HUES48 (cell line): ENCODE results near the gene RNF10.

ENCODE experiments used
- H3K27ac ChIP-seq: one replicate; pipeline ENCODE4 v1.7.0; 2013; ENCODE audit warnings: low read depth, low read length, inconsistent platforms
- H3K27me3 ChIP-seq: 2 replicates; pipeline ENCODE4 v1.6.1; 2013; ENCODE audit warnings: mild to moderate bottlenecking, low read length; ENCODE audit not compliant: control insufficient read depth, insufficient read depth
- H3K36me3 ChIP-seq: 2 replicates; pipeline ENCODE4 v1.6.1; 2013; ENCODE audit warnings: low read length; ENCODE audit not compliant: control insufficient read depth, insufficient read depth
- H3K4me1 ChIP-seq: 2 replicates; pipeline ENCODE4 v1.6.1; 2013; ENCODE audit warnings: mild to moderate bottlenecking, low read length; ENCODE audit not compliant: control insufficient read depth, insufficient read depth
- H3K4me3 ChIP-seq: 2 replicates; pipeline ENCODE4 v1.5.1; 2013; ENCODE audit warnings: mild to moderate bottlenecking, low read depth, low read length
- H3K9ac ChIP-seq: 2 replicates; pipeline ENCODE4 v1.6.1; 2013; ENCODE audit warnings: mild to moderate bottlenecking, low read depth, low read length, moderate library complexity
- H3K9me3 ChIP-seq: 2 replicates; pipeline ENCODE4 v1.6.1; 2013; ENCODE audit warnings: low read length; ENCODE audit not compliant: control insufficient read depth, insufficient read depth

The RNF10 gene

DNA sequence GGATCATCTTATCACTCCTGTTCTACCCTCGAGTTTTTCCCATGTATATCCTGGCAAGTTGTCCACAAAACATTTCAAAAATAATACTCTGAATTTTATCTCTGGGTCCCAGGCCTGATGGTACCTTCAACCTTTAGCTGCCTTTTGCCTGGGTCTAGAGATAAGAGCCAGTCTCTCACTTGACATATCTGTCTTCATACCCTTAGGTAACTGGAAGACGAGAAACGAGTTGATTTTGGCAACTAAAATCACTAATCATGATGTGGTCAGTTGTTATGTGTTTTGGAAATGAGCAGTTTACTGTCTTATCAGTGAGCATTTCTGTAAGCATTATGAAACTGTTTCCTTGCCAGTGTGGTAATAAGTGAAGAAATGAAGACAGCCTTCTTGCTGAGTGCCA lies 6.3 kb downstream of the RNF10 start:
- Histone ChIP-seq H3K9ac (no peak overlapping the region), H3K27me3 (no peaks in the 10 kb centered on the region), H3K4me1 (peaks cover 20% of the 10 kb centered on the region), H3K9me3 (no peaks in the 10 kb centered on the region), H3K27ac (no peak overlapping the region), H3K4me3 (no peak overlapping the region), H3K36me3 (peaks cover 32% of the 10 kb centered on the region)

DNA sequence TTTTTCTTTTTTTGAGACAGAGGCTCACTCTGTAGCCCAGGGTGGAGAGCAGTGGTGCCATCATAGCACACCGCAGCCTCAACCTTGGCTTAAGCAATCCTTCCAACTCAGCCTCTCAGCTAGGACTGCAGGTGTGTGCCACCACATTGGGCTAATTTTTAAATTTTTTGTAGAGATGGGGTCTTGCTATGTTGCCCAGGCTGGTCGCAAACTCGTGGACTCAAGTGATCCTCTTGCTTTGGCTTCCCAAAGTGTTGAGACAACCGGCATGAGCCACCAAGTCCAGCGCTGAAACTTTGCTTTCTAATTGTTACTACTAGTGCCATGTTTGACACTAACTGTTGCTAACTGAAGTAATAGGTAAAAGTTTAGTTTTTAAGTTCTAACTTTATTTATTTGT lies 8.0 kb downstream of the RNF10 start:
- Histone ChIP-seq H3K9ac (no peak overlapping the region), H3K4me1 (peaks cover 8% of the 10 kb centered on the region; the same call in 1 of the 2 replicates), H3K27ac (no peak overlapping the region), H3K36me3 (peaks cover 38% of the 10 kb centered on the region), H3K27me3 (no peaks in the 10 kb centered on the region), H3K9me3 (no peaks in the 10 kb centered on the region), H3K4me3 (no peak overlapping the region)

DNA sequence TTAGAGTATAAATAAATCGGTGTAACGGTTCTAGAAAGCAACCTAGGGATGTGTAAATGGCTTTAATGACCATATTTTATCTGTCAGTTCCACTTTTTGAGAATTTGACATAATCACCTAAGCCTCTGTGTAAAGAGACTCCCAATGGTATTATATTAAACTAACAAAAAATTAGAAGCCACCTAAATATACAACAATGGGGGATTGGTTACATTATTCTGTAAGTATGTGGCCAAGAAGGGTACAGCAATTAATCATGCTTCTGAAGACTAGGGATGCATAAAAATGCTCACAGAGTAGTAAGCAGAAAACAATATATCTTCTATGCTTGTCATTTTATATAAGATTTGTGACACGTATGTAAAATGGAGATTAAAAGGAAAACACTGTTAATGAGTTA lies 10.5 kb downstream of the RNF10 start:
- H3K9ac ChIP-seq, result no peak overlapping the region
- H3K27ac ChIP-seq, result no peak overlapping the region
- H3K4me1 ChIP-seq, result no peaks in the 10 kb centered on the region
- H3K36me3 ChIP-seq, result peaks cover 48% of the 10 kb centered on the region
- no peak overlapping the region for H3K4me3 ChIP-seq
- H3K9me3 ChIP-seq, result no peaks in the 10 kb centered on the region
- no peaks in the 10 kb centered on the region for H3K27me3 ChIP-seq

DNA sequence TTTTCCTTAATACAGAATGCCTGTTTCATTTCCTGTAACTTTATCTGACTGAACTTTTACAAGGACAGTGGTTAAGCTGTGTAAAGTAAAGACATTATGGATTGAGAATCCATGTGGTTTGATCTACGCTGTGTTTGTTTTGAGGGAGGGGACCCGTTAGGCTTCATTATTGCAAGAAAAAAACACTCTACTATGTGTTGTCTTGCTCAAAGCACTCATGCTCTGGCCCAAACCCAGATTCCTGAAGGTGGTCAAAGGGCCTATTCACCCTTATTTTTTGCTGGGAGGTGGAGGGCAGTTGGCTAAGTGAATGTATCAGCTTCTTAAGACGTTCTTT lies 11.9 kb downstream of the RNF10 start:
- Histone ChIP-seq H3K9ac (no peak overlapping the region), H3K9me3 (no peaks in the 10 kb centered on the region), H3K4me1 (no peaks in the 10 kb centered on the region), H3K27ac (no peak overlapping the region), H3K27me3 (no peaks in the 10 kb centered on the region), H3K36me3 (peaks cover 52% of the 10 kb centered on the region), H3K4me3 (no peak overlapping the region)

DNA sequence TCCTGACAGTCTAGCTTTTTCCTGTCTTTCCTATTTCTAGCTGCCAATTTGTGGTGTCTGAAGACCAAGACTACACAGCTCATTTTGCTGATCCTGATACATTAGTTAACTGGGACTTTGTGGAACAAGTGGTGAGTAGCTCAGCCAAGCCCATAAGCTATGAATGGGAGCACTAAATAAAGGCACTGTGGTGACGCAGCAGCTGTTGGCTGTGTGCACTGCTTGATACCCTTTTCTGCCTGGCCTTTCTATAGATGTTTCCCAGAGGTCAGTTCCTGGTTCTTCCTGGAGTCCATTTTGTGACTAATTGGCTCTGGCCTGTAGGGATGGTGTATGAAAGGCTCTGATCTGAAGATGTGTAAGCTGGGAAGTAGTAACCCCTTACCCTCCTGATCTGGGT lies 20.5 kb downstream of the RNF10 start:
- no peak overlapping the region for H3K27ac ChIP-seq
- no peak overlapping the region for H3K9ac ChIP-seq
- no peaks in the 10 kb centered on the region for H3K27me3 ChIP-seq
- H3K4me1 ChIP-seq, result no peaks in the 10 kb centered on the region
- no peaks in the 10 kb centered on the region for H3K9me3 ChIP-seq
- no peak overlapping the region for H3K4me3 ChIP-seq
- H3K36me3 ChIP-seq, result peaks cover 65% of the 10 kb centered on the region

DNA sequence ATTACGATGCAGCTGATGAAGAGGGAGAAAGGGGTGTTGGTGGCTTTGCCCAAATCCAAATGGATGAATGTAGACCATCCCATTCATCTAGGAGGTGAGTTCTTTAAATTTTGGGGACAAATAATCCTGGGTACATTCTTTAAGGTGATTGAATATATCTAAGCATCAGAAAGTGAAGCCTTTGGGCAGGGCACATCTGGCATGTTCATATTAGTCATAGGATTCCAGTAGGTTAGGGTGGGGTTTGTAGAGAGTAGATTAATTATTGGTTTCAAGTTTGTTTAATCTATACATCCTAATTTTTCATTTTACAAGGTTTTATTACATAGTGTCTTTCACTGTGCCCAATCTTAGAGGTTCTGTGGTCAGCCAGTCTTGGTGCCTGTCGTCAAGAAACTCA lies 23.4 kb downstream of the RNF10 start:
- Histone ChIP-seq H3K9ac (no peak overlapping the region), H3K9me3 (no peaks in the 10 kb centered on the region), H3K27me3 (no peaks in the 10 kb centered on the region), H3K36me3 (peaks cover 76% of the 10 kb centered on the region), H3K4me1 (no peaks in the 10 kb centered on the region), H3K4me3 (no peak overlapping the region), H3K27ac (no peak overlapping the region)

DNA sequence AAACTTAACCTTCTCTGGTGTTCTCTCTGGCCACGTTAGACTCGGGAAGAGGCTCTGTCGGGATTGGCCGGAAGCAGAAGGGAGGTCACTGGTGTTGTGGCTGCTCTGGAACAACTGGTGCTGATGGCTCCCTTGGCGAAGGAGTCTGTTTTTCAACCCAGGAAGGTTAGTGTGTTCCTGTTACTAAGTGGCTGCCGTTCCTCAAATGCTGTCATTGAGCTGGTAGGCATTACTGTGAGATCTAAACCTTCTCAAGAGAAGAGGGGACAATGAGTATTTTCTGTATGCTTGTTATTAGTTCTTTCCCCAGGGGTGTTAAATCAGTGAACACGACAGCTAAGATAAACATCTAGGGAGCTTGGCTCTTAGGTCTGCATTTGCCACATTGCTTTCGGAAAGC lies 28.8 kb downstream of the RNF10 start:
- Histone ChIP-seq H3K27me3 (no peaks in the 10 kb centered on the region), H3K4me3 (no peak overlapping the region), H3K4me1 (no peaks in the 10 kb centered on the region), H3K36me3 (peaks cover 87% of the 10 kb centered on the region), H3K27ac (no peak overlapping the region), H3K9me3 (no peaks in the 10 kb centered on the region), H3K9ac (no peak overlapping the region)

DNA sequence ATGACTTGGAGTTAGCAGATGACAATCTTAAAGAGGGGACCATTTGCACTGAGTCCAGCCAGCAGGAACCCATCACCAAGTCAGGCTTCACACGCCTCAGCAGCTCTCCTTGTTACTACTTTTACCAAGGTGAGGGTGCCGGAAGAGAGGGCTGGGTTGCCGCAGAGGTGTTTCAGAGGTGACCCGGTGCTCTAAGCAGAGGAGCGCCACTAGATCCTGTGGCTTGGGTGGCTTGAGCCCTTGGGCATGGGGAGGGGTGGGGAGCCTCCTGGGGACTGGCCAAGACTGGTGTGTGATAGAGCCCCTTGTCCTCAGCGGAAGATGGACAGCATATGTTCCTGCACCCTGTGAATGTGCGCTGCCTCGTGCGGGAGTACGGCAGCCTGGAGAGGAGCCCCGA lies 29.3 kb downstream of the RNF10 start:
- no peak overlapping the region for H3K9ac ChIP-seq
- H3K9me3 ChIP-seq, result no peaks in the 10 kb centered on the region
- H3K27me3 ChIP-seq, result no peaks in the 10 kb centered on the region
- no peak overlapping the region for H3K4me3 ChIP-seq
- no peaks in the 10 kb centered on the region for H3K4me1 ChIP-seq
- peaks cover 88% of the 10 kb centered on the region for H3K36me3 ChIP-seq
- H3K27ac ChIP-seq, result no peak overlapping the region

DNA sequence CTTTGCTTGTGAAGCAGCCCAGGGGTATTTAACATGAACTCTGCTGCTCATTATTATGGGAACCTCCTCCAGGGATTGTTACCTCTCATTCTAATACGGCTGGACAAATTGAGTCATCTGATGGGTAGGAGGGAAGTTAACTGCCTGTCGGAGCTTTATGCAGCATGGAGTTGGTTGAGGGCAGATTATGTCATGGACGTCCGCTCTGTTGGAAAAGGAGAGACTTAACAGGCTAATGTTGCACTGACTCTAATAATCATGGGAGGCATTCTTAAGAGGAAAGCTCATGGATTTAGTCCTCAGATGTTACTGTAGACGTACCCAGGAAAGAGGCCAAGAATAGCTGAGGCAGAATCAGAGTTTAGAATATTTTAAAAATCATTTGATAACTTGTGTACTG lies 37.1 kb downstream of the RNF10 start:
- Histone ChIP-seq H3K9ac (no peak overlapping the region), H3K9me3 (no peaks in the 10 kb centered on the region), H3K4me3 (no peak overlapping the region), H3K27me3 (no peaks in the 10 kb centered on the region), H3K27ac (no peak overlapping the region), H3K4me1 (no peaks in the 10 kb centered on the region), H3K36me3 (peaks cover 93% of the 10 kb centered on the region)

DNA sequence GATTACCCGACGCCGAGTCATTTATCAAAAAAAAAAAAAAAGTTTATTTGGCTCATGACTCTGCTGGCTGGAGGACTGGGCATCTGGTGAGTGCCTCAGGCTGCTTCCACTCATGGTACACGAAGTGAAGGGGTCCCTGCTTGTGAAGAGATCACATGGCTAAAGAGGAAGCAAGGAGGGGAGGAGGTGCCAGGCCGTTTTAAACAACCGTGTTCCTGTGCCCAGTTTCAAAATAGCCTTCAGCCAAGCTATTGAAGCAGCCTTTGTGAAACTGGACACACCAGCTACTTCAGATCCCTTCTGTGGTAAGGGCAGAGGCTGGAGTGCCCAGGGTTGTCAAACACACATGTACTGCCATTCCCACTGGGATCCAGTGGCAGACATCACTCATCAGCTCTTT lies 39.4 kb downstream of the RNF10 start:
- Histone ChIP-seq H3K9ac (no peak overlapping the region), H3K9me3 (no peaks in the 10 kb centered on the region), H3K4me1 (no peaks in the 10 kb centered on the region), H3K27ac (no peak overlapping the region), H3K36me3 (peaks cover 95% of the 10 kb centered on the region), H3K27me3 (no peaks in the 10 kb centered on the region), H3K4me3 (no peak overlapping the region)

DNA sequence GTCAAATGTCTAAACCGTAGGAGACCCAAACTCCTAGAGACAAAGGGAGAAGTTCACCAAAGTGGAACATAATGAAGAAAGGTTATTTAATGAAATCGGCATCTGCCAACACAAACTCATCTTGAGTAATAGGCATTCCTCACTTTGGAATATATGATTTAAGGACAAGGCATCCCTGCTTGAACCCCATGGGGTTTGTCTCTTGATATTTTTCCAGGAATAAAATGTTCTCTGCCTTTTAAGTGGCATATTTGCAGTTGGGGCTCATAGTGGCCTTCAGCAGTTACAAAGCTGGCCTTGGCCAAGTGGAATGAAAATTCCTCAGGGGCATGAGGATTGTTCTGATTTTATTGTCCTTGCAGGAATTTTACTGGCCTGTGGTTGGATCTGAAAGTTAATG lies 40.0 kb downstream of the RNF10 start:
- H3K4me3 ChIP-seq, result no peak overlapping the region
- no peaks in the 10 kb centered on the region for H3K27me3 ChIP-seq
- no peak overlapping the region for H3K27ac ChIP-seq
- no peaks in the 10 kb centered on the region for H3K9me3 ChIP-seq
- H3K9ac ChIP-seq, result no peak overlapping the region
- H3K4me1 ChIP-seq, result no peaks in the 10 kb centered on the region
- peaks cover 95% of the 10 kb centered on the region for H3K36me3 ChIP-seq

DNA sequence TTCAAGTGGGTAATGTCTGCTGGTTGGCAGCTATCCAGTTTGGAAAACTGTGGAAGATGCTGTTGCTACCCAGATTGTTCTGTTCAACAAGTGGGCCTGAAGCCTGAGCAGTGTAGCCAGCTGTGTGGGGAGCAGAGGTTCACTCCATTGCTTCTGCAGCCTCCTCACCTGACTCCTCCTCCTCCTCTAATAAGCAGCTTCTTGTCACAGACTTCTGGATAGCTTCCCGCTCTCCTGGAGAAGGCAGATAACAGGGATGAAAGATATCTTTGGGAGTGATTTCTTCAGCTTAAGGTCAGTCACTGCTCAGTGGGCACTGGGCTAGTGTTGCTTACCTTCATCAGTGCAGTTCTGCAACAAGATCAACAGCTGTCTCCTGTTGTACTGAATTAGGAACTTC lies 45.0 kb downstream of the RNF10 start:
- Histone ChIP-seq H3K36me3 (peaks cover 55% of the 10 kb centered on the region), H3K4me3 (no peak overlapping the region), H3K27me3 (no peaks in the 10 kb centered on the region), H3K27ac (no peak overlapping the region), H3K9ac (no peak overlapping the region), H3K9me3 (no peaks in the 10 kb centered on the region), H3K4me1 (no peaks in the 10 kb centered on the region)
